H1 (cell line): ENCODE data around the gene ATOH8. TPM values are rescaled to one million over a fixed set of nuclear protein-coding genes. Genes with fewer than 3 reads are reported as not detected.

Experiments used
- CTCF ChIA-PET: fragments of 300-600 bp; sonication (Branson Sonifier 250); formaldehyde crosslinking; loops from one replicate; lab custom pipeline; 2021; ENCODE audit not compliant: partially characterized antibody; lab: Charles Lee
- POLR2A ChIA-PET: fragments of 300-600 bp; sonication (Branson Sonifier 250); formaldehyde crosslinking; loops from one replicate; lab custom pipeline; 2021; ENCODE audit warnings: inconsistent platforms; ENCODE audit not compliant: partially characterized antibody; lab: Charles Lee
- DNase-seq, 2 experiments: peaks; one replicate each; pipeline versions ENCODE4 v3.0.0 to v3.0.0-alpha.2; 2010 to 2022; ENCODE audit warnings: low spot score in 2 of 2, low read depth in 1 of 2, mixed read lengths in 1 of 2
- FAIRE-seq: peaks from 2 replicates; lab custom pipeline; 2011; peaks lifted over from hg19 to GRCh38; lab: Jason Lieb, UNC
- H2AFZ ChIP-seq: 2 replicates; pipeline ENCODE4 v1.8.1; 2012; ENCODE audit warnings: low read length, inconsistent platforms
- H2AK5ac ChIP-seq: 2 replicates; pipeline ENCODE4 v1.6.1; 2013; ENCODE audit warnings: low read depth, low read length
- H2BK120ac ChIP-seq: replicated peaks from 2 replicates; pipeline ENCODE3; 2013; ENCODE audit warnings: low read depth, low read length, inconsistent platforms
- H2BK12ac ChIP-seq: 2 replicates; pipeline ENCODE4 v1.6.1; 2013; ENCODE audit warnings: low read depth, low read length
- H2BK15ac ChIP-seq: 2 replicates; pipeline ENCODE4 v1.6.1; 2013; ENCODE audit warnings: low read length
- H2BK20ac ChIP-seq: 2 replicates; pipeline ENCODE4 v1.6.1; 2013; ENCODE audit warnings: low read length
- H2BK5ac ChIP-seq: 2 replicates; pipeline ENCODE4 v1.6.1; 2013; ENCODE audit warnings: low read depth, low read length
- H3K14ac ChIP-seq: 2 replicates; pipeline ENCODE4 v1.6.1; 2013; ENCODE audit warnings: inconsistent platforms; ENCODE audit not compliant: insufficient read length
- H3K18ac ChIP-seq: 2 replicates; pipeline ENCODE4 v1.6.1; 2013; ENCODE audit warnings: low read length; ENCODE audit errors: extremely low read depth
- H3K23ac ChIP-seq: 2 replicates; pipeline ENCODE4 v1.6.1; 2013; ENCODE audit warnings: inconsistent platforms; ENCODE audit not compliant: insufficient read length
- H3K23me2 ChIP-seq: 2 replicates; pipeline ENCODE4 v1.6.1; 2013; ENCODE audit warnings: low read depth, low read length
- H3K27ac ChIP-seq: 2 replicates; pipeline ENCODE4 v1.6.1; 2011; ENCODE audit warnings: low read depth, low read length, inconsistent platforms
- H3K27me3 ChIP-seq, 4 experiments: replicated peaks in 1 of 4; 1 replicate in 1 of 4; 2 replicates in 3 of 4; pipeline versions ENCODE4 v1.6.1 to v1.8.1; 2011 to 2013; ENCODE audit warnings: low read length in 3 of 4, mild to moderate bottlenecking in 3 of 4, inconsistent platforms in 2 of 4, mixed read lengths in 2 of 4, moderate library complexity in 1 of 4; ENCODE audit not compliant: control insufficient read depth in 3 of 4, insufficient read depth in 3 of 4; ENCODE audit errors: extremely low read depth in 1 of 4
- H3K36me3 ChIP-seq, 4 experiments: 2 replicates each; pipeline versions ENCODE4 v1.6.1 to v1.8.1; 2011 to 2013; ENCODE audit warnings: mild to moderate bottlenecking in 4 of 4, low read length in 3 of 4, moderate library complexity in 2 of 4, control low read depth in 1 of 4, inconsistent platforms in 1 of 4; ENCODE audit not compliant: insufficient read depth in 4 of 4, control insufficient read depth in 2 of 4
- H3K4ac ChIP-seq: replicated peaks from 2 replicates; pipeline ENCODE3; 2013; ENCODE audit warnings: low read length, low read depth, mixed read lengths, inconsistent platforms; ENCODE audit not compliant: insufficient read length
- H3K4me1 ChIP-seq, 4 experiments: replicated peaks in 1 of 4; 1 replicate in 1 of 4; 2 replicates in 3 of 4; pipeline versions ENCODE4 v1.6.1 to v1.8.1; 2011 to 2013; ENCODE audit warnings: low read length in 3 of 4, inconsistent platforms in 2 of 4, mixed read lengths in 1 of 4; ENCODE audit not compliant: insufficient read depth in 4 of 4, control insufficient read depth in 3 of 4
- H3K4me2 ChIP-seq, 2 experiments: 2 replicates each; pipeline versions ENCODE4 v1.6.1 to v1.8.1; 2011 to 2013; ENCODE audit warnings: low read depth in 2 of 2, low read length in 2 of 2, control low read depth in 1 of 2, inconsistent platforms in 1 of 2, mild to moderate bottlenecking in 1 of 2; ENCODE audit not compliant: insufficient read depth in 1 of 2
- H3K4me3 ChIP-seq, 4 experiments: fragments of 200-600, 300-600 bp in 1 of 4; sonication (generic), shearing (Covaris generic), sonication (Bioruptor Twin) in 1 of 4; 2 replicates each; pipeline versions ENCODE4 v1.5.1 to v1.8.1; 2011 to 2016; ENCODE audit warnings: low read length in 4 of 4, low read depth in 3 of 4, control low read depth in 2 of 4, inconsistent platforms in 2 of 4, mild to moderate bottlenecking in 2 of 4, mixed read lengths in 1 of 4, moderate library complexity in 1 of 4; ENCODE audit not compliant: insufficient read depth in 2 of 4; ENCODE audit errors: extremely low read depth in 1 of 4
- H3K56ac ChIP-seq: replicated peaks from 2 replicates; pipeline ENCODE3; 2013; ENCODE audit warnings: low read depth, mild to moderate bottlenecking, mixed read lengths, low read length, inconsistent platforms; ENCODE audit not compliant: insufficient read length
- H3K79me1 ChIP-seq: 2 replicates; pipeline ENCODE4 v1.6.1; 2013; ENCODE audit warnings: low read depth, low read length, control low read depth
- H3K79me2 ChIP-seq, 2 experiments: 2 replicates each; pipeline versions ENCODE4 v1.6.1 to v1.8.1; 2012 to 2013; ENCODE audit warnings: low read length in 2 of 2, mild to moderate bottlenecking in 2 of 2, inconsistent platforms in 1 of 2; ENCODE audit not compliant: insufficient read depth in 2 of 2, control insufficient read depth in 1 of 2
- H3K9ac ChIP-seq, 4 experiments: replicated peaks in 1 of 4; 1 replicate in 1 of 4; 2 replicates in 3 of 4; pipeline versions ENCODE4 v1.6.1 to v1.8.1; 2011 to 2013; ENCODE audit warnings: low read depth in 3 of 4, low read length in 3 of 4, control low read depth in 2 of 4, mild to moderate bottlenecking in 2 of 4, moderate library complexity in 2 of 4, inconsistent platforms in 1 of 4; ENCODE audit errors: extremely low read depth in 1 of 4
- H3K9me3 ChIP-seq, 2 experiments: 2 replicates each; pipeline versions ENCODE4 v1.6.1 to v1.8.1; 2012 to 2013; ENCODE audit warnings: mild to moderate bottlenecking in 2 of 2, moderate library complexity in 2 of 2, control low read depth in 1 of 2, inconsistent platforms in 1 of 2, low read depth in 1 of 2, low read length in 1 of 2, mixed read lengths in 1 of 2; ENCODE audit not compliant: insufficient read depth in 2 of 2
- H4K20me1 ChIP-seq, 2 experiments: replicated peaks in 1 of 2; 2 replicates each; pipeline versions ENCODE3 to v1.8.1; 2011 to 2013; ENCODE audit warnings: inconsistent platforms in 2 of 2, low read length in 2 of 2, mild to moderate bottlenecking in 1 of 2; ENCODE audit not compliant: insufficient read depth in 2 of 2, control insufficient read depth in 1 of 2
- H4K5ac ChIP-seq: 2 replicates; pipeline ENCODE4 v1.6.1; 2013; ENCODE audit warnings: low read length, low read depth, mixed read lengths, inconsistent platforms; ENCODE audit not compliant: insufficient read length
- H4K8ac ChIP-seq: 2 replicates; pipeline ENCODE4 v1.8.0; 2013; ENCODE audit warnings: mild to moderate bottlenecking, moderate library complexity, low read length, inconsistent platforms; ENCODE audit not compliant: insufficient read depth; ENCODE audit errors: extremely low read depth
- H4K91ac ChIP-seq: replicated peaks from 2 replicates; pipeline ENCODE3; 2013; ENCODE audit warnings: low read length, mixed read lengths, inconsistent platforms; ENCODE audit not compliant: insufficient read length
- CHD2 ChIP-seq: IDR thresholded peaks from 2 replicates; pipeline ENCODE4 v1.6.1; 2012; ENCODE audit warnings: low read length, improper control_type of control experiment
- CREB1 ChIP-seq: IDR thresholded peaks from 2 replicates; pipeline ENCODE4 v1.6.1; 2012; ENCODE audit warnings: inconsistent platforms
- NANOG ChIP-seq: IDR thresholded peaks from 2 replicates; pipeline ENCODE4 v1.6.1; 2011; ENCODE audit warnings: low read length, low read depth, mild to moderate bottlenecking, inconsistent platforms; ENCODE audit not compliant: insufficient read depth, poor library complexity, severe bottlenecking
- POU5F1 ChIP-seq: IDR thresholded peaks from 2 replicates; pipeline ENCODE4 v1.6.1; 2011; ENCODE audit warnings: low read depth, mild to moderate bottlenecking, low read length, moderate library complexity
- WGBS, 2 experiments: shearing (Covaris generic) in 1 of 2; methylation state at CpG; one replicate each; pipeline versions ENCODE4 v1.1.6 to v1.1.7; 2013 to 2015; ENCODE audit warnings: low lambda C conversion rate in 2 of 2, mixed read lengths in 2 of 2, inconsistent platforms in 1 of 2, low coverage in 1 of 2, missing lambda C conversion rate in 1 of 2; ENCODE audit not compliant: insufficient replicate concordance in 2 of 2, insufficient coverage in 1 of 2, insufficient read length in 1 of 2; ENCODE audit errors: extremely low coverage in 1 of 2, missing lambda C conversion rate in 1 of 2; 5-methylcytosine and 5-hydroxymethylcytosine counted together
- polyA plus RNA-seq, 7 experiments: library from polyadenylated mRNA; depleted of rRNA in 3 of 7; stranded (reverse) in 5 of 7; unstranded in 2 of 7; fragments of >200 nt in 5 of 7; fragments of 200-250 nt in 2 of 7; gene quantifications; 1 replicate in 5 of 7; 2 replicates in 1 of 7; 4 replicates in 1 of 7; pipeline versions ENCODE4 v1.2.1 to v1.2.3, GENCODE V29; 2011 to 2013; ENCODE audit warnings: missing spikeins in 2 of 7, mixed read lengths in 2 of 7
- total RNA-seq: library from RNA; stranded (reverse); fragmentation: NEBNext Ultra II Directional; extraction: Animal tissue kit (Norgen Biotek cat#: 25700); gene quantifications from 2 replicates; pipeline ENCODE4 v1.2.1, GENCODE V29; 2021

The ATOH8 gene
- total and polyA plus RNA-seq, 2 of the 8 experiments (the other 6 are each of a cell fraction or from before 2014, with no cell fraction given) = 0.50 to 0.53 TPM

DNA sequence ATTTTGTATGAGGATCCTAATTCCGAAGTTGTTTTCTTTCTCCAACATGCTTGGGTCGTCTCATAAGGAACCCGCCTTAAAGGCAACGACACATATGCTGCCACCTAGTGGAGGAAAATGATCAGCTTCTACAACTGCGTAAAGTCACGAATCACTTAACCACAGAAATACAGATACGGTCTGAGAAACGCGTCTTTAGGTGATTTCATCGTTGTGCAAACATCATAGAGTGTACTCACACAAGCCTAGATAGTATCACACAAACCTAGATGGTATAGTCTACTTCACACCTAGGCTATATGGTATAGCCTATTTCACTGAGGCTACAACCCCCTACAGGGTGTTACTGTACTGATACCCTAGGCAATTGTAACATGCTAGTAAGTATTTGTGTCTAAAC, 46.5 kb upstream of the ATOH8 start:
- Histone ChIP-seq H4K5ac (no peak overlapping the region), H2AFZ (no peak overlapping the region), H2BK5ac (no peak overlapping the region), H2BK15ac (no peak overlapping the region), H2BK120ac (no peak overlapping the region), H3K14ac (no peak overlapping the region), H2AK5ac (no peak overlapping the region), H3K56ac (no peak overlapping the region), H3K23ac (no peak overlapping the region), H3K18ac (no peak overlapping the region), H3K27me3 (no peaks in the 10 kb centered on the region; a peak in 1 of 7 replicates), H3K4me1 (peaks cover 0 to 4% (median 1%) of the 10 kb centered on the region in 4 experiments; a peak in 3 of 7 replicates), H4K20me1 (no peaks in the 10 kb centered on the region), H2BK20ac (no peak overlapping the region), H3K79me1 (no peaks in the 10 kb centered on the region), H2BK12ac (no peak overlapping the region), H3K4me2 (no peak overlapping the region), H3K27ac (no peak overlapping the region), H3K4me3 (no peak overlapping the region), H4K91ac (no peak overlapping the region), H3K9ac (no peak overlapping the region), H3K9me3 (no peaks in the 10 kb centered on the region), H3K23me2 (no peaks in the 10 kb centered on the region), H3K4ac (no peak overlapping the region), H3K79me2 (no peaks in the 10 kb centered on the region), H3K36me3 (no peaks in the 10 kb centered on the region), H4K8ac (no peak overlapping the region)
- DNase-seq (no peak), FAIRE-seq (peak; percentile 92)
- ChIA-PET CTCF (interaction anchor here (0.7 to 7.4 kb wide), 37 partner anchors 8 to 291 kb away, joined by 3 to 80 read pairs (median 4); partner anchors contain the start of genes ATOH8 and GNLY), POLR2A (interaction anchor here (1.4 to 2.5 kb wide), 2 partner anchors 27 to 48 kb away, joined by 4 to 10 read pairs; no protein-coding TSS in a partner anchor)
- WGBS, 2 experiments = 22% methylated on average over 10 of the region's 10 CpGs; no CpG with 5 or more reads in 1 of the 2 experiments
- no peak for TF ChIP-seq CHD2
- TF ChIP-seq CREB1 = peak; percentile 15; the same call in 1 of the 2 replicates
- no peak for TF ChIP-seq POU5F1
- TF ChIP-seq NANOG = no peak
